PFSK-1 (cell line): ENCODE results near the gene ATG7.

Experiments used
- FOXP2 ChIP-seq: optimal IDR thresholded peaks from 2 replicates; pipeline ENCODE3; 2011; ENCODE audit warnings: borderline replicate concordance, control low read depth, inconsistent platforms; ENCODE audit not compliant: insufficient read depth; ENCODE audit errors: extremely low read length, extremely low read depth
- POLR2AphosphoS5 ChIP-seq: IDR thresholded peaks from 2 replicates; pipeline ENCODE4 v1.6.1; 2012; ENCODE audit warnings: low read depth, mild to moderate bottlenecking, control low read depth, low read length, moderate library complexity
- SIN3A ChIP-seq: IDR thresholded peaks from 2 replicates; pipeline ENCODE4 v1.6.1; 2012; ENCODE audit warnings: mild to moderate bottlenecking, low read length, moderate library complexity, borderline replicate concordance; ENCODE audit not compliant: insufficient read depth
- TAF1 ChIP-seq: IDR thresholded peaks from 2 replicates; pipeline ENCODE4 v1.6.1; 2012; ENCODE audit warnings: low read length, control low read depth, borderline replicate concordance; ENCODE audit not compliant: insufficient read depth
- TF ChIP-seq, protein P1 (sequence below), 2 experiments: IDR thresholded peaks; 2 replicates each; pipeline versions ENCODE4 v1.6.1 to v1.8.0; 2011 to 2012; ENCODE audit warnings: low read depth in 2 of 2, low read length in 2 of 2, control low read depth in 1 of 2, inconsistent platforms in 1 of 2, mild to moderate bottlenecking in 1 of 2, moderate library complexity in 1 of 2; ENCODE audit not compliant: insufficient read depth in 1 of 2

ATG7 gene

DNA sequence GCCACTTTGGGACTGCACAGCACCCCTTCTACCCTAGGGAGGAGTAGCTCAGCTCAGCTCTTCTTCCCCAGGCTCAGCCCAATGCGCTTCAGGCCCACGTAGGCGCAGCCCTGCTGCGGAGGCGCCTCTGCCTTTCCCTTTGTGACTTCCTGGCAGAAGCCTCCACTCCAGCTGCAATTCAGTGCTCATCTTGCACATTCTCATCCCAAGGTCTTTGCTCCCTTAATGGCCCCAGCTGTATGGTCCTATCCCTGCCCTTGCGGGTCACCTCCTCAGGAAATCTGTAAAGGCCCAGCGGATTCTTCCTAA is 262.6 kb downstream of the ATG7 start:
- no peak for TF ChIP-seq FOXP2
- TF ChIP-seq POLR2AphosphoS5, result no peak
- no peak for TF ChIP-seq TAF1
- TF ChIP-seq SIN3A, result no peak
- TF ChIP-seq, protein P1, sequence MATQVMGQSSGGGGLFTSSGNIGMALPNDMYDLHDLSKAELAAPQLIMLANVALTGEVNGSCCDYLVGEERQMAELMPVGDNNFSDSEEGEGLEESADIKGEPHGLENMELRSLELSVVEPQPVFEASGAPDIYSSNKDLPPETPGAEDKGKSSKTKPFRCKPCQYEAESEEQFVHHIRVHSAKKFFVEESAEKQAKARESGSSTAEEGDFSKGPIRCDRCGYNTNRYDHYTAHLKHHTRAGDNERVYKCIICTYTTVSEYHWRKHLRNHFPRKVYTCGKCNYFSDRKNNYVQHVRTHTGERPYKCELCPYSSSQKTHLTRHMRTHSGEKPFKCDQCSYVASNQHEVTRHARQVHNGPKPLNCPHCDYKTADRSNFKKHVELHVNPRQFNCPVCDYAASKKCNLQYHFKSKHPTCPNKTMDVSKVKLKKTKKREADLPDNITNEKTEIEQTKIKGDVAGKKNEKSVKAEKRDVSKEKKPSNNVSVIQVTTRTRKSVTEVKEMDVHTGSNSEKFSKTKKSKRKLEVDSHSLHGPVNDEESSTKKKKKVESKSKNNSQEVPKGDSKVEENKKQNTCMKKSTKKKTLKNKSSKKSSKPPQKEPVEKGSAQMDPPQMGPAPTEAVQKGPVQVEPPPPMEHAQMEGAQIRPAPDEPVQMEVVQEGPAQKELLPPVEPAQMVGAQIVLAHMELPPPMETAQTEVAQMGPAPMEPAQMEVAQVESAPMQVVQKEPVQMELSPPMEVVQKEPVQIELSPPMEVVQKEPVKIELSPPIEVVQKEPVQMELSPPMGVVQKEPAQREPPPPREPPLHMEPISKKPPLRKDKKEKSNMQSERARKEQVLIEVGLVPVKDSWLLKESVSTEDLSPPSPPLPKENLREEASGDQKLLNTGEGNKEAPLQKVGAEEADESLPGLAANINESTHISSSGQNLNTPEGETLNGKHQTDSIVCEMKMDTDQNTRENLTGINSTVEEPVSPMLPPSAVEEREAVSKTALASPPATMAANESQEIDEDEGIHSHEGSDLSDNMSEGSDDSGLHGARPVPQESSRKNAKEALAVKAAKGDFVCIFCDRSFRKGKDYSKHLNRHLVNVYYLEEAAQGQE (IDR thresholded peaks at IDR 0.05; ENCODE audit: insufficient read depth in 1 of 2, low read depth in 2 of 2, low read length in 2 of 2), result no peak

DNA sequence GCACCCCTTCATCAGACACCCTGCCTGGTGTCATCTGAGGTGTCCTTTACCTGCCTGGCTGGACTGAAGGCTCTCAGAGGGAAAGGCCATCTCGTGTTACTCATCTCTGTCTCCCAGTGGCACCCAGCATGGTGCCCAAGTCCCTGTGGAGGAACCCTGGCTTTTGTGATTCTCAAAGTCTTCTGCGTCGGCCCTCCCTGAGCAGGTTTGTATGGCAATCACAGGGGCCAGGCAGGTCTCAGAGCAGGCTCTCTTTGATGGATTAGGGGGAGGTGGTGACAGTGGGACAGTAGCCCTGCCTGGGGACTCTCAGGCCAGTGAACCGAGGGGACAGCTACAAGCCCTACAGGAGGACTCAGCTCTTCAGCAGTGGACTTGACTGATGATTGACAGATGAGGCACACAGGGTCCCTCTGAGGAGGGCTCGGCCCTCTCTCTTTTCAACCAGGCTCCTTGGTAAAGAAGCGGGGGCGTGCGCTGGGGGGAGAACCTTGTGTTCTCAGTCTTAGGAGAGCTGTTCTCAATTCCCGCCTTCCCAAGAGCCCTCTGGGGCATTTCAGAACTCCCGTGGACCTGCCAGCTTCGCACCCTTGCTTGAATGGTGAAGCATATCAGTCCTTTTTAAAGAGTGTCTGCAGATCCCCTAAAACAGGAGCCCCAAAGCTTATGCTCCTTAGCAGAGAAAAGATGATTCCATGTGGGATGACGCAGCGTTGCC is 263.2 kb downstream of the ATG7 start:
- no peak for TF ChIP-seq FOXP2
- TF ChIP-seq POLR2AphosphoS5, result no peak
- TF ChIP-seq, protein P1 (IDR thresholded peaks at IDR 0.05; ENCODE audit: insufficient read depth in 1 of 2, low read depth in 2 of 2, low read length in 2 of 2), result no peak

DNA sequence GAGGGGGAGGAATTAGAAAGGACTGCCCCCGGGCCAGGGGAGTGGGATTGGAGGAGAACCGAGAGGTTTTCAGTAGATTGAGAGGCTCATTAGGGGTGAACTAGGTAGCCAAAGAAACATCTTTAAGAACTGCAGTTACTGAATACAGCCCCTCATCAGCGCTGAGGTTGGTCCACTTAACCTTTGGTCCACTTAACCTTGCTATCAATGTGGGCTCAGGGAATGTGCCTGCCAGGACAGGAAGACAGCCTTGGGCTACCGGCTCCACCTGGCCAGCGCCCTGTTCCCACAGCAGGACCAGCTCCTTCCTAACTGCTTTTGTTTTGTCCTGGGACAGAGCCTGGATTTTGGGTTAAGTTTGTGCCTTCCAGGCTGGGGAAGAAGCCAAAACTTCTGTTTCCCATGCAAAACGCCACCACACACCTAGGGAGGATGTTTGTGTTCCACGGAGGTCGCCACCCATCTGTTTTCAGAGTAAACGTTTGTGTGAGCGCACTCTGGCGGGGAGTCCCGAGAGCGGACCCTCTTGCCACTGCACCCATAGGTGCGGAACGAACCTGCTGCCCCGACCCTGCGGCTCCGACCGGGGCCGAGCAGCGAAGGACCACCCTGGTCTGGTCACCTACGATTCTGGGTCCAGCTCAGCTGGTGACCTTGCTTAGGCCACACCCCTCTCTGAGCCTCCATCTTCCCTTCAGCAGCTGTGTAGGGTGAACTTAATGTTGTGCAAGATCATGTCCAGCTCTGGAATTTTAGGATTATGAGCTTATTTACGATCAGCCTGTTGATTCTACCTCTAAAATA is 264.1 kb downstream of the ATG7 start:
- TF ChIP-seq FOXP2, result no peak
- no peak for TF ChIP-seq POLR2AphosphoS5
- no peak for TF ChIP-seq TAF1
- no peak for TF ChIP-seq SIN3A
- TF ChIP-seq, protein P1 (IDR thresholded peaks at IDR 0.05; ENCODE audit: insufficient read depth in 1 of 2, low read depth in 2 of 2, low read length in 2 of 2), result no peak

DNA sequence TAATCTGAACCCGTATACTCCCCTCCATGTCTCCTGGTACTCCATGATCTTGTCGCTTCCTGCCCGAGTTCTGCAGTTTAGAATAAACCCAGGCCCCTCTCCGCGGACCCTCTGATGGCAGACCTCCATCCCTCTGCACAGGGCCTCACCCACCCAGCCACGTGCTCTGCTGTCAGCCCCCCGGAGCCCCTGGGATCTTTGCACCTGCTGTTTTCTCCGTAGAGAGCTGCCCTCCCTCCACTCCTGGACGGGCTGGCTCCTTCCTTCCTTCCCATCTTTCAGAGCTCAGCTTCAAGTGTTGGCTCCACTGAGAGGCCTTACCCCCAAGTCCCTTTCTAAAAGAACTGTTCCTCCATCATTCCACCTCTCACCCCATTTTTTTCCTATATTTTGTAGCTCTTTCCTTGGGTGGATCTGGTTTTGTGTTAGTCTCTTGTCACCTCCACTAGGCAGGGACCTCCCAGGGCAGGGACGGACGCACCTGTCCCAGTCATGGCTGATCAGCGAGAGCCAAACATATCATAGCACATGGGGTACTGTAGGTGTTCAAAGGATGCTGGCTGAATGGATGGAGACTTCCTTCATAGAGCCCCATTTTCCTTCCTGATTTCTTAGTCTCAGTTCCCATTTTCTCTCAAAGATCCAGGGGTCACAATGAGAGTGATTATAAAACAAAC is 264.9 kb downstream of the ATG7 start:
- TF ChIP-seq SIN3A (no peak), POLR2AphosphoS5 (no peak), FOXP2 (no peak), TAF1 (no peak)
- TF ChIP-seq, protein P1 (IDR thresholded peaks at IDR 0.05; ENCODE audit: insufficient read depth in 1 of 2, low read depth in 2 of 2, low read length in 2 of 2), result no peak
